ENCODE measurements around the gene ZNF227.
"Not testable (repeated sequence)": the region's sequence is repeated elsewhere in the genome, so short reads cannot be mapped to it uniquely, and the experiment has no call there.

The ZNF227 gene

GRCh38 chr19:44212250-44212865 is at the start of gene ZNF227:
Gene ZNF227 (plus strand): TSS chr19:44212532. CDS start chr19:44217793, 5,261 bp downstream.
- DNase-seq: peak; percentile 86 to 87
- TF ChIP-seq GATA1 (IDR thresholded peaks at IDR 0.05; ENCODE audit: low read depth, low read length): no peak
- peak; percentile 69 for TF ChIP-seq POLR2A (IDR thresholded peaks at IDR 0.05; ENCODE audit: low read length)

GRCh38 chr19:44163789-44164188 is 48.5 kb upstream of the ZNF227 start:
- TF ChIP-seq GATA1 (IDR thresholded peaks at IDR 0.05; ENCODE audit: low read depth, low read length): no peak
- TF ChIP-seq POLR2A (IDR thresholded peaks at IDR 0.05; ENCODE audit: low read length): no peak
- no peak for DNase-seq

GRCh38 chr19:44164327-44164672 is 48.0 kb upstream of the ZNF227 start:
- no peak for DNase-seq
- TF ChIP-seq GATA1 (IDR thresholded peaks at IDR 0.05; ENCODE audit: low read depth, low read length): no peak
- TF ChIP-seq POLR2A (IDR thresholded peaks at IDR 0.05; ENCODE audit: low read length): no peak

- peak; percentile 92 to 95 for DNase-seq
- TF ChIP-seq GATA1 (IDR thresholded peaks at IDR 0.05; ENCODE audit: low read depth, low read length): no peak
- peak; percentile 84 for TF ChIP-seq POLR2A (IDR thresholded peaks at IDR 0.05; ENCODE audit: low read length)
Observed at GRCh38 chr19:44164673-44165512, 47.4 kb upstream of the ZNF227 start, which contains the start of gene ZNF226. Gene ZNF226 (plus strand): TSS chr19:44165100. CDS start chr19:44170081, 4,981 bp downstream.

- DNase-seq: not testable (repeated sequence)
Observed at GRCh38 chr19:44170660-44171059, 41.7 kb upstream of the ZNF227 start.

- TF ChIP-seq POLR2A (IDR thresholded peaks at IDR 0.05; ENCODE audit: low read length) (peak; percentile 0), GATA1 (IDR thresholded peaks at IDR 0.05; ENCODE audit: low read depth, low read length) (no peak)
- DNase-seq: no peak
Observed at GRCh38 chr19:44176590-44176989, 35.7 kb upstream of the ZNF227 start.

- DNase-seq: no peak
- no peak for TF ChIP-seq POLR2A (IDR thresholded peaks at IDR 0.05; ENCODE audit: low read length)
- TF ChIP-seq GATA1 (IDR thresholded peaks at IDR 0.05; ENCODE audit: low read depth, low read length): no peak
Observed at GRCh38 chr19:44180968-44181367, 31.4 kb upstream of the ZNF227 start.

GRCh38 chr19:44182145-44182544 is 30.2 kb upstream of the ZNF227 start:
- TF ChIP-seq POLR2A (IDR thresholded peaks at IDR 0.05; ENCODE audit: low read length): peak; percentile 12
- TF ChIP-seq GATA1 (IDR thresholded peaks at IDR 0.05; ENCODE audit: low read depth, low read length): no peak
- no peak for DNase-seq

GRCh38 chr19:44190020-44190419 is 22.3 kb upstream of the ZNF227 start:
- DNase-seq: no peak
- TF ChIP-seq GATA1 (IDR thresholded peaks at IDR 0.05; ENCODE audit: low read depth, low read length): no peak
- TF ChIP-seq POLR2A (IDR thresholded peaks at IDR 0.05; ENCODE audit: low read length): no peak

GRCh38 chr19:44192127-44192526 is 20.2 kb upstream of the ZNF227 start:
- TF ChIP-seq GATA1 (IDR thresholded peaks at IDR 0.05; ENCODE audit: low read depth, low read length) (no peak), POLR2A (IDR thresholded peaks at IDR 0.05; ENCODE audit: low read length) (no peak)
- DNase-seq: no peak

GRCh38 chr19:44196772-44197171 is 15.6 kb upstream of the ZNF227 start:
- no peak for TF ChIP-seq POLR2A (IDR thresholded peaks at IDR 0.05; ENCODE audit: low read length)
- TF ChIP-seq GATA1 (IDR thresholded peaks at IDR 0.05; ENCODE audit: low read depth, low read length): no peak
- DNase-seq: no peak

- DNase-seq: no peak
- TF ChIP-seq GATA1 (IDR thresholded peaks at IDR 0.05; ENCODE audit: low read depth, low read length) (no peak), POLR2A (IDR thresholded peaks at IDR 0.05; ENCODE audit: low read length) (no peak)
Observed at GRCh38 chr19:44202470-44202869, 9.9 kb upstream of the ZNF227 start.

GRCh38 chr19:44202974-44203373 is 9.4 kb upstream of the ZNF227 start:
- TF ChIP-seq POLR2A (IDR thresholded peaks at IDR 0.05; ENCODE audit: low read length): no peak
- TF ChIP-seq GATA1 (IDR thresholded peaks at IDR 0.05; ENCODE audit: low read depth, low read length): no peak
- DNase-seq: no peak

- not testable (repeated sequence) for DNase-seq
Observed at GRCh38 chr19:44203877-44204276, 8.5 kb upstream of the ZNF227 start.

GRCh38 chr19:44204772-44205171 is 7.6 kb upstream of the ZNF227 start:
- DNase-seq: no peak
- TF ChIP-seq GATA1 (IDR thresholded peaks at IDR 0.05; ENCODE audit: low read depth, low read length) (no peak), POLR2A (IDR thresholded peaks at IDR 0.05; ENCODE audit: low read length) (no peak)
